HFF-Myc (cell line): ENCODE data around the gene DMD.

Source experiments
- DNase-seq: peaks from one replicate; pipeline ENCODE4 v3.0.0-alpha.2; 2011; ENCODE audit warnings: low read depth; ENCODE audit errors: extremely low read depth
- H3K4me3 ChIP-seq: replicated peaks from 2 replicates; pipeline ENCODE4 v1.5.1; 2011; ENCODE audit warnings: low read depth, mild to moderate bottlenecking, control low read depth, low read length
- CTCF ChIP-seq: IDR thresholded peaks from 2 replicates; pipeline ENCODE4 v1.5.1; 2012; ENCODE audit warnings: mild to moderate bottlenecking, low read depth, low read length, control low read depth; ENCODE audit errors: missing control alignments

Gene DMD

GRCh38 chrX:31099536-31100090, 2111.7 kb downstream of the DMD start:
- no peak overlapping the region for H3K4me3 ChIP-seq
- no peak for DNase-seq
- no peak for TF ChIP-seq CTCF

DNA sequence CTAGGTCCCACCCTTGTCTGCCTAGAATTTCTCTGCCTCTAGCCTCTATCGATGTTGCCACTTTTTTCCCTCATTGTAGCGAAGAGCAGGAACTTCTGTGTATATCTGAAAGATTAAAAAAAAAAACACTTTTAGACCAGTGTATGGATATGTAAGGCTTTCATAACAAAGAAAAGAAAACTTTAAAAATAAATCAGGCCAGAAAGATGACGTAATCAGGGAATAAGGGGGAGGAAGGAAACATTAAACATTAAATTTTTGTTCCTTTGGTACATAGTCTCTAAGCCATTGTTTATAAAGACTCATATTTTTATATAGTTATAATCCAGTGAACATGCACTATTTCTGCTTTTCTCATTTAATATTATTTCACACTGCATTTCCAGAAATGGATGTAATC, 2113.3 kb downstream of the DMD start:
- no peak for TF ChIP-seq CTCF
- DNase-seq = no peak

GRCh38 chrX:31093639-31093975, 2117.7 kb downstream of the DMD start:
- TF ChIP-seq CTCF = no peak
- DNase-seq = no peak
- H3K4me3 ChIP-seq = no peak overlapping the region

More for the DNA sequence above, 2113.3 kb downstream of the DMD start:
- no peak overlapping the region for H3K4me3 ChIP-seq

- TF ChIP-seq CTCF = no peak
- no peak for DNase-seq
- no peak overlapping the region for H3K4me3 ChIP-seq
Observed at GRCh38 chrX:31092970-31093638, 2118.2 kb downstream of the DMD start.

GRCh38 chrX:31092476-31092875, 2118.9 kb downstream of the DMD start:
- H3K4me3 ChIP-seq = no peak overlapping the region
- no peak for TF ChIP-seq CTCF

GRCh38 chrX:31091819-31092218, 2119.5 kb downstream of the DMD start:
- no peak overlapping the region for H3K4me3 ChIP-seq
- no peak for TF ChIP-seq CTCF
- no peak for DNase-seq

More at GRCh38 chrX:31092476-31092875, 2118.9 kb downstream of the DMD start:
- DNase-seq = no peak

GRCh38 chrX:31074522-31074921, 2136.8 kb downstream of the DMD start:
- DNase-seq = no peak
- no peak for TF ChIP-seq CTCF

More at GRCh38 chrX:31074522-31074921, 2136.8 kb downstream of the DMD start:
- H3K4me3 ChIP-seq = no peak overlapping the region
